ENCODE measurements around the gene HLA-DQB1. TPM values are rescaled to one million over a fixed set of nuclear protein-coding genes. Genes with fewer than 3 reads are reported as not detected.

The HLA-DQB1 gene
- total and polyA plus RNA-seq, 2 of the 8 experiments (the other 6 are each of a cell fraction or from before 2014, with no cell fraction given) = 1.2 to 5.2 TPM

DNA sequence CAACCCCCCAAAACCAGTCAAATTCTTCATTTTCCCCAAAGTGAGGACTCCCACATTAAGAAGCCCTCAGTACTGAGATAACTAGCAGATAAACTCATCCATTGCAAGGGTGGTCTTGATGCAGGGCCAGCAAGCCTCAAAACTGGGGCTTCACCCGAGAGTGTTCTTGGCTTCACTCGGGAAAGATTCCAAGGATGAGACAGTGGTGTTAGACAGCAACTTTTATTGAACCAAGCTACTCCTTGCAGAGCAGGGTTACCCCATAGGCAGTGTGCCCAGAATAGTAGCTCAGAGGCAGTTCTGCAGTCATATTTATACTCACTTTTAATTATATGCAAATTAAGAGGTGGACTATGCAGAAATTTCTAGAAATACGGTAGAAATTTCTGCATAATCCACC is 45.1 kb downstream of the HLA-DQB1 start:
- Histone ChIP-seq H3K9me3 (ENCODE audit: insufficient read depth in 2 of 2, low read depth in 1 of 2, low read length in 1 of 2) (no peaks in the 10 kb centered on the region), H4K20me1 (replicated peaks in 1 of 2; ENCODE audit: control insufficient read depth in 1 of 2, insufficient read depth in 2 of 2, low read length in 2 of 2) (no peaks in the 10 kb centered on the region), H2BK12ac (ENCODE audit: low read depth, low read length) (no peak overlapping the region), H3K14ac (ENCODE audit: insufficient read length) (no peak overlapping the region), H2AFZ (ENCODE audit: low read length) (no peak overlapping the region), H3K36me3 (ENCODE audit: control insufficient read depth in 2 of 4, insufficient read depth in 4 of 4, low read length in 3 of 4) (no peaks in the 10 kb centered on the region), H3K79me2 (ENCODE audit: control insufficient read depth in 1 of 2, insufficient read depth in 2 of 2, low read length in 2 of 2) (no peaks in the 10 kb centered on the region), H4K5ac (ENCODE audit: insufficient read length, low read depth, low read length) (no peak overlapping the region), H3K23me2 (ENCODE audit: low read depth, low read length) (no peaks in the 10 kb centered on the region), H3K79me1 (ENCODE audit: low read depth, low read length) (no peaks in the 10 kb centered on the region), H2AK5ac (ENCODE audit: low read depth, low read length) (no peak overlapping the region), H2BK120ac (replicated peaks; ENCODE audit: low read depth, low read length) (no peak overlapping the region), H4K8ac (ENCODE audit: extremely low read depth, insufficient read depth, low read length) (no peak overlapping the region), H2BK20ac (ENCODE audit: low read length) (no peak overlapping the region), H3K23ac (ENCODE audit: insufficient read length) (no peak overlapping the region), H4K91ac (replicated peaks; ENCODE audit: insufficient read length, low read length) (no peak overlapping the region), H3K27me3 (replicated peaks in 1 of 4; ENCODE audit: control insufficient read depth in 3 of 4, extremely low read depth in 1 of 4, insufficient read depth in 3 of 4, low read length in 3 of 4) (no peaks in the 10 kb centered on the region), H3K4me1 (replicated peaks in 1 of 4; ENCODE audit: control insufficient read depth in 3 of 4, insufficient read depth in 4 of 4, low read length in 3 of 4) (no peaks in the 10 kb centered on the region), H3K27ac (ENCODE audit: low read depth, low read length) (no peak overlapping the region), H3K4me2 (ENCODE audit: insufficient read depth in 1 of 2, low read depth in 2 of 2, low read length in 2 of 2) (no peak overlapping the region), H3K4ac (replicated peaks; ENCODE audit: insufficient read length, low read depth, low read length) (no peak overlapping the region), H3K4me3 (ENCODE audit: extremely low read depth in 1 of 4, insufficient read depth in 2 of 4, low read depth in 3 of 4, low read length in 4 of 4) (no peak overlapping the region), H3K18ac (ENCODE audit: extremely low read depth, low read length) (no peak overlapping the region), H3K56ac (replicated peaks; ENCODE audit: insufficient read length, low read depth, low read length) (no peak overlapping the region), H2BK5ac (ENCODE audit: low read depth, low read length) (no peak overlapping the region), H2BK15ac (ENCODE audit: low read length) (no peak overlapping the region), H3K9ac (replicated peaks in 1 of 4; ENCODE audit: extremely low read depth in 1 of 4, low read depth in 3 of 4, low read length in 3 of 4) (no peak overlapping the region)
- WGBS, 2 experiments (ENCODE audit: extremely low coverage in 1 of 2, insufficient coverage in 1 of 2, insufficient read length in 1 of 2, insufficient replicate concordance in 2 of 2, low coverage in 1 of 2, low lambda C conversion rate in 2 of 2, missing lambda C conversion rate in 1 of 2) = 64% methylated on average over 3 of the region's 3 CpGs; no CpG with 5 or more reads in 1 of the 2 experiments
- CTCF ChIA-PET (ENCODE audit: partially characterized antibody) = interaction anchor here (0.9 to 2.4 kb wide), 4 partner anchors 12 to 207 kb away, joined by 3 to 6 read pairs (median 5); no protein-coding TSS in a partner anchor
- no peak for DNase-seq (ENCODE audit: low read depth in 1 of 2, low spot score in 2 of 2)
- POLR2A ChIA-PET (ENCODE audit: partially characterized antibody) = no interaction called here
- no peak for FAIRE-seq
- TF ChIP-seq, protein P1, sequence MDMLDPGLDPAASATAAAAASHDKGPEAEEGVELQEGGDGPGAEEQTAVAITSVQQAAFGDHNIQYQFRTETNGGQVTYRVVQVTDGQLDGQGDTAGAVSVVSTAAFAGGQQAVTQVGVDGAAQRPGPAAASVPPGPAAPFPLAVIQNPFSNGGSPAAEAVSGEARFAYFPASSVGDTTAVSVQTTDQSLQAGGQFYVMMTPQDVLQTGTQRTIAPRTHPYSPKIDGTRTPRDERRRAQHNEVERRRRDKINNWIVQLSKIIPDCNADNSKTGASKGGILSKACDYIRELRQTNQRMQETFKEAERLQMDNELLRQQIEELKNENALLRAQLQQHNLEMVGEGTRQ (IDR thresholded peaks at IDR 0.05; ENCODE audit: low read length) = no peak
- TF ChIP-seq NRF1 (IDR thresholded peaks at IDR 0.05; ENCODE audit: low read depth, low read length) = no peak
- TF ChIP-seq BACH1 (IDR thresholded peaks at IDR 0.05; ENCODE audit: low read length) = no peak
- no peak for TF ChIP-seq SIRT6 (IDR thresholded peaks at IDR 0.05; ENCODE audit: low read length)
- TF ChIP-seq TCF12 (IDR thresholded peaks at IDR 0.05; ENCODE audit: low read depth, low read length) = no peak
- TF ChIP-seq, protein P2, sequence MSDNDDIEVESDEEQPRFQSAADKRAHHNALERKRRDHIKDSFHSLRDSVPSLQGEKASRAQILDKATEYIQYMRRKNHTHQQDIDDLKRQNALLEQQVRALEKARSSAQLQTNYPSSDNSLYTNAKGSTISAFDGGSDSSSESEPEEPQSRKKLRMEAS (IDR thresholded peaks at IDR 0.05) = no peak
- TF ChIP-seq RNF2 (IDR thresholded peaks at IDR 0.05; ENCODE audit: borderline replicate concordance, low read depth, low read length, missing control alignments, poor library complexity, severe bottlenecking) = no peak
- TF ChIP-seq FOSL1 (IDR thresholded peaks at IDR 0.05; ENCODE audit: insufficient read depth, low read depth, low read length) = no peak
- TF ChIP-seq CBX8 (IDR thresholded peaks at IDR 0.05; ENCODE audit: borderline replicate concordance, low read depth, low read length) = no peak
- no peak for TF ChIP-seq ASH2L (IDR thresholded peaks at IDR 0.05; ENCODE audit: low read length)
- TF ChIP-seq JUN (IDR thresholded peaks at IDR 0.05; ENCODE audit: low read depth, low read length) = no peak
- TF ChIP-seq RFX5 (IDR thresholded peaks at IDR 0.05; ENCODE audit: borderline replicate concordance, low read depth, low read length) = no peak
- TF ChIP-seq RAD21 (IDR thresholded peaks at IDR 0.05 in 1 of 2, conservative IDR thresholded peaks at IDR 0.05 in 1 of 2; ENCODE audit: low read depth in 2 of 2, low read length in 2 of 2) = no peak

Measured in H1 (cell line).